ENCODE data around the gene NR2E1. TPM values are rescaled to one million over a fixed set of nuclear protein-coding genes. Genes with fewer than 3 reads are reported as not detected.

The NR2E1 gene
- total and polyA plus RNA-seq, 2 of the 4 experiments (the other 2 are of a cell fraction) = not detected

DNA sequence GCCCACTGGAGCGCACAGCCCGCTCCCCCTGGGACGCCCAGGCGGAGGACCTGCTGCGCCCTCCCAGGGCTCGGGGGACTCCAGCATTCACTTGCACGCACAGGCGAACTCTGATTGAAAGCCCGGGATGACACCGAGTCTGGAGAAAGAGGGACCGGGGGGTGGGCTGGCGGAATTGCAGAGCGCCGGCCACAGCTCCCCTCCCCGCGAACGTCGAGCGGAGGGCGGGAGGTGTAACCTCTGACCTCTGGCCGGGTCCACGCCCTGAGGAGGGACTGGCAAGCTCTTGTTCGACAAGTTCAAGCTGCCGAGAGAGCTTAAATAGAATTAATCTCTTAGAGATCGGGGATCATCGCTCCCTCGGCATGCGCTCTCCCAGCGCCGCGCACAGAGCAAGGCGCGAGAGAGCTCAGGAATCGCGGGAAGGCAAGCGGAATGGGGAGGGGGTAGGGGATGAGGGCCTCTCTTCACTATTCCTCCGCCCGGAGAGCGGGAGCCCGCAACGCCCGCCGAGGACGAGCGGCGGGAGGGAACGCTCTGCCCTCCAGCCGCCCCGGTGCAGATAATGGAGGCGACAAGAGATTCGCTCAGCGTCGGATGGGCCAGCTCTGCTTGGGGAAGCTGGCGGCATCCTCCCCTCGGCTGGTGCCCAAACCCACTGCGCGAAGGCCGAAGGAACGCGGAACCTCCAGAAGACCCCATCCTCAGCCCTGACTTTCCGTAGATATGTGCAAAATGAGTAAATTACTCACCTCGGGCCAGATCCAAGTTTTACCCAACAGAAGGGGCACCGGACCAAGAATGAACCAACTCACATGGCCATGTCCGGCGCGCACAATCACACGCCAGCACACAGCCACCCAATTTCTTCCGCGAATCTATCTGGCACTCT, 761 bp upstream of the NR2E1 start:
- H2BK15ac ChIP-seq (ENCODE audit: low read depth, low read length) = no peak overlapping the region
- H3K79me1 ChIP-seq (ENCODE audit: low read depth in 1 of 2, low read length in 2 of 2) = no peaks in the 10 kb centered on the region
- no peak overlapping the region for H2BK20ac ChIP-seq (ENCODE audit: low read depth, low read length)
- H3K27ac ChIP-seq (ENCODE audit: insufficient read depth, low read length) = no peak overlapping the region
- H3K27me3 ChIP-seq (ENCODE audit: control insufficient read depth, insufficient read depth, low read length) = peaks cover 100% of the 10 kb centered on the region
- no peak overlapping the region for H3K23ac ChIP-seq (ENCODE audit: low read depth, low read length)
- H3K4me2 ChIP-seq (ENCODE audit: low read depth, low read length) = no peak overlapping the region
- H3K9me1 ChIP-seq (ENCODE audit: insufficient read depth, low read length) = no peaks in the 10 kb centered on the region; the same call in 1 of the 2 replicates
- H3K18ac ChIP-seq (ENCODE audit: low read depth, low read length) = no peak overlapping the region
- no peak overlapping the region for H3K4ac ChIP-seq (ENCODE audit: low read depth, low read length)
- H3K56ac ChIP-seq (ENCODE audit: extremely low read depth, insufficient read depth, low read length) = no peak overlapping the region
- H4K8ac ChIP-seq (ENCODE audit: low read depth in 2 of 2, low read length in 2 of 2) = no peak overlapping the region
- 2% methylated on average over 18 of the region's 69 CpGs; no CpG with 5 or more reads in 1 of the 2 experiments for WGBS, 2 experiments (ENCODE audit: extremely low coverage in 2 of 2, insufficient read length in 1 of 2)
- H3K4me1 ChIP-seq (ENCODE audit: control insufficient read depth, insufficient read depth, low read length) = no peaks in the 10 kb centered on the region; the same call in 1 of the 2 replicates
- no peak for ATAC-seq (ENCODE audit: low read depth)
- H2BK120ac ChIP-seq (ENCODE audit: low read depth, low read length) = no peak overlapping the region
- in situ Hi-C loops (cut with MboI; ENCODE audit: low sequenced_read_pairs) (no loop called here), dilution Hi-C loops (cut with HindIII; ENCODE audit: low sequenced_read_pairs, unreplicated experiment) (no loop called here), intact Hi-C loops (cut with micrococcal nuclease) (no loop called here)
- ChIA-PET CTCF (no interaction called here), POLR2A (ENCODE audit: unreplicated experiment) (interaction anchor here (0.5 kb wide), 1 partner anchor 925 kb away, joined by 3 read pairs; no protein-coding TSS in a partner anchor)
- H3K14ac ChIP-seq (replicated peaks; ENCODE audit: low read depth, low read length) = no peak overlapping the region
- H4K5ac ChIP-seq (ENCODE audit: low read depth, low read length) = no peak overlapping the region
- no peak for DNase-seq
- H3K9me3 ChIP-seq (ENCODE audit: control insufficient read depth, insufficient read depth, low read length) = peaks cover 7% of the 10 kb centered on the region
- H4K20me1 ChIP-seq (ENCODE audit: insufficient read depth, low read length) = no peaks in the 10 kb centered on the region; the same call in none of the 2 replicates
- H2AK5ac ChIP-seq (ENCODE audit: low read depth, low read length) = no peak overlapping the region
- H4K91ac ChIP-seq (ENCODE audit: insufficient read depth, low read depth, low read length) = no peak overlapping the region
- no peaks in the 10 kb centered on the region for H3K36me3 ChIP-seq (ENCODE audit: control insufficient read depth, insufficient read depth, low read length)
- H3K4me3 ChIP-seq (ENCODE audit: insufficient read depth, low read depth, low read length) = no peak overlapping the region
- BruUV-seq (replicated peaks) = no TSS peak
- H2AK9ac ChIP-seq (replicated peaks; ENCODE audit: low read depth, low read length, poor library complexity) = no peak overlapping the region
- H3K9ac ChIP-seq (ENCODE audit: low read depth, low read length) = no peak overlapping the region
- H2AFZ ChIP-seq (replicated peaks; ENCODE audit: low read length, poor library complexity) = peak overlapping the region; percentile 33
- no peak overlapping the region for H2BK5ac ChIP-seq (ENCODE audit: low read depth, low read length, poor library complexity, severe bottlenecking)
- TF ChIP-seq MAFK (IDR thresholded peaks at IDR 0.05; ENCODE audit: low read depth, low read length) (no peak), RFX5 (IDR thresholded peaks at IDR 0.05; ENCODE audit: low read depth, low read length) (no peak), POLR2A (IDR thresholded peaks at IDR 0.05; ENCODE audit: low read depth, low read length) (no peak), NFE2L2 (IDR thresholded peaks at IDR 0.05; ENCODE audit: low read depth, low read length) (no peak), MXI1 (IDR thresholded peaks at IDR 0.05; ENCODE audit: borderline replicate concordance, low read depth, low read length) (no peak), SMC3 (IDR thresholded peaks at IDR 0.05; ENCODE audit: low read depth, low read length) (no peak), CEBPB (IDR thresholded peaks at IDR 0.05; ENCODE audit: low read depth, low read length) (no peak), USF2 (IDR thresholded peaks at IDR 0.05; ENCODE audit: low read depth, low read length) (no peak), MAZ (IDR thresholded peaks at IDR 0.05; ENCODE audit: borderline replicate concordance, low read depth, low read length) (no peak), CHD1 (IDR thresholded peaks at IDR 0.05; ENCODE audit: low read depth, low read length) (no peak), RAD21 (IDR thresholded peaks at IDR 0.05; ENCODE audit: low read length) (no peak), FOS (IDR thresholded peaks at IDR 0.05; ENCODE audit: low read depth, low read length) (no peak), RCOR1 (IDR thresholded peaks at IDR 0.05; ENCODE audit: insufficient replicate concordance, low read length) (no peak)
- TF ChIP-seq, protein P1, sequence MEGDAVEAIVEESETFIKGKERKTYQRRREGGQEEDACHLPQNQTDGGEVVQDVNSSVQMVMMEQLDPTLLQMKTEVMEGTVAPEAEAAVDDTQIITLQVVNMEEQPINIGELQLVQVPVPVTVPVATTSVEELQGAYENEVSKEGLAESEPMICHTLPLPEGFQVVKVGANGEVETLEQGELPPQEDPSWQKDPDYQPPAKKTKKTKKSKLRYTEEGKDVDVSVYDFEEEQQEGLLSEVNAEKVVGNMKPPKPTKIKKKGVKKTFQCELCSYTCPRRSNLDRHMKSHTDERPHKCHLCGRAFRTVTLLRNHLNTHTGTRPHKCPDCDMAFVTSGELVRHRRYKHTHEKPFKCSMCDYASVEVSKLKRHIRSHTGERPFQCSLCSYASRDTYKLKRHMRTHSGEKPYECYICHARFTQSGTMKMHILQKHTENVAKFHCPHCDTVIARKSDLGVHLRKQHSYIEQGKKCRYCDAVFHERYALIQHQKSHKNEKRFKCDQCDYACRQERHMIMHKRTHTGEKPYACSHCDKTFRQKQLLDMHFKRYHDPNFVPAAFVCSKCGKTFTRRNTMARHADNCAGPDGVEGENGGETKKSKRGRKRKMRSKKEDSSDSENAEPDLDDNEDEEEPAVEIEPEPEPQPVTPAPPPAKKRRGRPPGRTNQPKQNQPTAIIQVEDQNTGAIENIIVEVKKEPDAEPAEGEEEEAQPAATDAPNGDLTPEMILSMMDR (conservative IDR thresholded peaks at IDR 0.05; ENCODE audit: low read depth, low read length) = no peak

All from IMR-90 (cell line).